ENCODE data around the gene KIF23.
"Not testable (repeated sequence)": the region's sequence is repeated elsewhere in the genome, so short reads cannot be mapped to it uniquely, and the experiment has no call there.

DNA sequence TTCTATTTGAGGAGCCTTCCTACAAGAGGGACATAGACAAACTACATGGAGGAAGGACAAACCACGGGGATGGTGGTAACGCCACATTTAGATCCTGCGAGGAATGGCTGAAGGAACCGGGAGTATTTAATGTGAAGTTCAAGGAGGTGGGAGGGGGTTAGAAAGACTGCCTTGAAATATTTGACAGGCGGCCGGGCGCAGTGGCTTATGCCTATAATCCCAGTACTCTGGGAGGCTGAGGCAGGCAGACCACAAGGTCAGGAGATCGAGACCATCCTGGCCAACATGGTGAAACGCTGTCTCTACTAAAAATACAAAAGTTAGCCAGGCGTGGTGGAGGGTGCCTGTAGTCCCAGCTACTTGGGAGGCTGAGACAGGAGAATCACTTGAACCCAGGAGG lies 32.0 kb upstream of the KIF23 start:
- TF ChIP-seq, protein P1, sequence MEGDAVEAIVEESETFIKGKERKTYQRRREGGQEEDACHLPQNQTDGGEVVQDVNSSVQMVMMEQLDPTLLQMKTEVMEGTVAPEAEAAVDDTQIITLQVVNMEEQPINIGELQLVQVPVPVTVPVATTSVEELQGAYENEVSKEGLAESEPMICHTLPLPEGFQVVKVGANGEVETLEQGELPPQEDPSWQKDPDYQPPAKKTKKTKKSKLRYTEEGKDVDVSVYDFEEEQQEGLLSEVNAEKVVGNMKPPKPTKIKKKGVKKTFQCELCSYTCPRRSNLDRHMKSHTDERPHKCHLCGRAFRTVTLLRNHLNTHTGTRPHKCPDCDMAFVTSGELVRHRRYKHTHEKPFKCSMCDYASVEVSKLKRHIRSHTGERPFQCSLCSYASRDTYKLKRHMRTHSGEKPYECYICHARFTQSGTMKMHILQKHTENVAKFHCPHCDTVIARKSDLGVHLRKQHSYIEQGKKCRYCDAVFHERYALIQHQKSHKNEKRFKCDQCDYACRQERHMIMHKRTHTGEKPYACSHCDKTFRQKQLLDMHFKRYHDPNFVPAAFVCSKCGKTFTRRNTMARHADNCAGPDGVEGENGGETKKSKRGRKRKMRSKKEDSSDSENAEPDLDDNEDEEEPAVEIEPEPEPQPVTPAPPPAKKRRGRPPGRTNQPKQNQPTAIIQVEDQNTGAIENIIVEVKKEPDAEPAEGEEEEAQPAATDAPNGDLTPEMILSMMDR (IDR thresholded peaks at IDR 0.05) = not testable (repeated sequence)
- not testable (repeated sequence) for TF ChIP-seq POLR2A, EP300 (IDR thresholded peaks at IDR 0.05)
